ENCODE measurements around the gene LRRK1. TPM values are rescaled to one million over a fixed set of nuclear protein-coding genes. Genes with fewer than 3 reads are reported as not detected.

LRRK1 gene
- total RNA-seq, 1 experiment from 2014 or later: 7.0 TPM

GRCh38 chr15:101054991-101055390, 135.8 kb downstream of the LRRK1 start:
- Histone ChIP-seq H3K27me3 (ENCODE audit: low read length) (no peaks in the 10 kb centered on the region), H3K9me3 (ENCODE audit: low read length) (no peaks in the 10 kb centered on the region), H3K9me2 (replicated peaks; ENCODE audit: low read length) (no peaks in the 10 kb centered on the region), H3K9ac (ENCODE audit: low read length) (no peak overlapping the region), H4K20me1 (ENCODE audit: low read length) (no peaks in the 10 kb centered on the region), H3F3A (ENCODE audit: low read length, unreplicated experiment) (no peaks in the 10 kb centered on the region), H3K79me2 (ENCODE audit: low read length) (no peaks in the 10 kb centered on the region), H3K4me1 (ENCODE audit: insufficient read depth, low read length) (no peaks in the 10 kb centered on the region), H3K4me3 (ENCODE audit: low read length) (no peak overlapping the region), H2AFZ (ENCODE audit: low read length) (no peak overlapping the region), H3K27ac (ENCODE audit: low read length) (no peak overlapping the region), H3K4me2 (ENCODE audit: low read length) (no peak overlapping the region), H3K36me3 (ENCODE audit: low read depth, low read length) (no peaks in the 10 kb centered on the region)
- ChIA-PET POLR2A (ENCODE audit: unreplicated experiment) (no interaction called here), CTCF (no interaction called here)
- intact Hi-C loops (cut with micrococcal nuclease): no loop called here
- BruUV-seq (replicated peaks): no TSS peak
- DNase-seq: no peak
- no peak for TF ChIP-seq EZH2 (IDR thresholded peaks at IDR 0.05; ENCODE audit: low read length, unreplicated experiment)
- TF ChIP-seq EZH2phosphoT487 (IDR thresholded peaks at IDR 0.05; ENCODE audit: borderline replicate concordance, low read length): no peak
- no peak for TF ChIP-seq CTCF (conservative IDR thresholded peaks at IDR 0.05; ENCODE audit: low read depth, low read length)
- no peak for ATAC-seq

- Histone ChIP-seq H2AFZ (ENCODE audit: low read length) (no peak overlapping the region), H3K4me3 (ENCODE audit: low read length) (no peak overlapping the region), H3K4me1 (ENCODE audit: insufficient read depth, low read length) (no peaks in the 10 kb centered on the region), H3K27me3 (ENCODE audit: low read length) (no peaks in the 10 kb centered on the region), H4K20me1 (ENCODE audit: low read length) (no peaks in the 10 kb centered on the region), H3K79me2 (ENCODE audit: low read length) (no peaks in the 10 kb centered on the region), H3K27ac (ENCODE audit: low read length) (no peak overlapping the region), H3F3A (ENCODE audit: low read length, unreplicated experiment) (no peaks in the 10 kb centered on the region), H3K9me3 (ENCODE audit: low read length) (no peaks in the 10 kb centered on the region), H3K4me2 (ENCODE audit: low read length) (no peak overlapping the region), H3K9me2 (replicated peaks; ENCODE audit: low read length) (no peaks in the 10 kb centered on the region), H3K9ac (ENCODE audit: low read length) (no peak overlapping the region), H3K36me3 (ENCODE audit: low read depth, low read length) (no peaks in the 10 kb centered on the region)
- intact Hi-C loops (cut with micrococcal nuclease): no loop called here
- TF ChIP-seq EZH2 (IDR thresholded peaks at IDR 0.05; ENCODE audit: low read length, unreplicated experiment): no peak
- no peak for TF ChIP-seq CTCF (conservative IDR thresholded peaks at IDR 0.05; ENCODE audit: low read depth, low read length)
- no peak for TF ChIP-seq EZH2phosphoT487 (IDR thresholded peaks at IDR 0.05; ENCODE audit: borderline replicate concordance, low read length)
- CTCF ChIA-PET: no interaction called here
- POLR2A ChIA-PET (ENCODE audit: unreplicated experiment): no interaction called here
- BruUV-seq (replicated peaks): no TSS peak
- ATAC-seq (no peak), DNase-seq (no peak)
Measured at GRCh38 chr15:101055411-101055810, 136.3 kb downstream of the LRRK1 start.

- no peak for TF ChIP-seq CTCF (conservative IDR thresholded peaks at IDR 0.05; ENCODE audit: low read depth, low read length)
- no peak for TF ChIP-seq EZH2 (IDR thresholded peaks at IDR 0.05; ENCODE audit: low read length, unreplicated experiment)
- TF ChIP-seq EZH2phosphoT487 (IDR thresholded peaks at IDR 0.05; ENCODE audit: borderline replicate concordance, low read length): no peak
- no peak for ATAC-seq
- Histone ChIP-seq H4K20me1 (ENCODE audit: low read length) (no peaks in the 10 kb centered on the region), H3K36me3 (ENCODE audit: low read depth, low read length) (no peaks in the 10 kb centered on the region), H3F3A (ENCODE audit: low read length, unreplicated experiment) (no peaks in the 10 kb centered on the region), H3K4me3 (ENCODE audit: low read length) (no peak overlapping the region), H3K9me2 (replicated peaks; ENCODE audit: low read length) (no peaks in the 10 kb centered on the region), H3K4me1 (ENCODE audit: insufficient read depth, low read length) (no peaks in the 10 kb centered on the region), H3K9ac (ENCODE audit: low read length) (no peak overlapping the region), H3K9me3 (ENCODE audit: low read length) (no peaks in the 10 kb centered on the region), H3K4me2 (ENCODE audit: low read length) (no peak overlapping the region), H2AFZ (ENCODE audit: low read length) (no peak overlapping the region), H3K79me2 (ENCODE audit: low read length) (no peaks in the 10 kb centered on the region), H3K27me3 (ENCODE audit: low read length) (no peaks in the 10 kb centered on the region), H3K27ac (ENCODE audit: low read length) (no peak overlapping the region)
- CTCF ChIA-PET: no interaction called here
- POLR2A ChIA-PET (ENCODE audit: unreplicated experiment): no interaction called here
- no peak for DNase-seq
- intact Hi-C loops (cut with micrococcal nuclease): no loop called here
- no TSS peak for BruUV-seq (replicated peaks)
Measured at GRCh38 chr15:101056366-101057334, 137.5 kb downstream of the LRRK1 start.
